RWPE1 (cell line): ENCODE results near the gene PNRC2.

Source experiments
- CTCF ChIA-PET: fragments of 350-600 bp; sonication (Branson Sonifier 250); formaldehyde crosslinking; extraction: SDS; loops from one replicate; lab custom pipeline; 2021; lab: Yijun Ruan, JAX
- POLR2A ChIA-PET: fragments of 400-600 bp; formaldehyde crosslinking; extraction: SDS; loops from one replicate; lab custom pipeline; 2020; ENCODE audit warnings: antibody characterized with exemption; ENCODE audit not compliant: low non-redundant PET; lab: Yijun Ruan, JAX
- DNase-seq: peaks from one replicate; pipeline ENCODE4 v3.0.0; 2012; ENCODE audit warnings: low spot score
- H3K27ac ChIP-seq: fragments of 450-650 bp; 2 replicates; pipeline ENCODE4 v1.5.1; 2017
- TF ChIP-seq, protein P1 (sequence below): fragments of 450-650 bp; conservative IDR thresholded peaks from 2 replicates; pipeline ENCODE4 v1.5.1; 2017; ENCODE audit warnings: low read depth, mild to moderate bottlenecking

PNRC2 gene

DNA sequence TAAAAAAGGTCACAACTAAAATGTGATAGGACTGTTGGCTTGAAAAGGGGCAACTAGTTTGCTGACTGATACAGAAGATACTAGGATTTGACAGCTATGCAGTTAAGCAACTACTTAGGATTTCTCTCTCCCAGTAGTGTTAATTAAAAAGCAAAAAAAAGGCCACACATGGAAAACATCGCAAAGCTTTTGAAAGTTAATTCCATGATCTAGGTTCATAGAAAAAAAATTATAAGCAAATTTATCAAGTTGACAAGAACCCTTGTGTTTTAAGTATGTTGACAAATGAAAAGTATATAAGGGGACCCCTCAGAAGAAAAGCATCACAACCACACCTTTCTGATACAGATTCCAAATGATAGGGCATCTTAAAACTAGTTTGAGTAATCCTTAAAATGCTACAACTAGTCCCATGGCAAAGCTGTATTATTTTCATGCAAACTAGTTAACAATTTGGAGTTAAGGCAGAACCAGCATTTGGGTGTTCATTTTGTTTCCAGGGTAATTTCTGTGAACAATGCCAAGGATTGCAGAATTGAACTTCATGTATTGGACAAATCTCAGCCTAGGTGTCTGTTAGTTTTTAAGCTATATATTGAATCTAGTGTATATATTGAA is 4.1 kb downstream of the PNRC2 start:
- no peak overlapping the region for H3K27ac ChIP-seq
- TF ChIP-seq, protein P1, sequence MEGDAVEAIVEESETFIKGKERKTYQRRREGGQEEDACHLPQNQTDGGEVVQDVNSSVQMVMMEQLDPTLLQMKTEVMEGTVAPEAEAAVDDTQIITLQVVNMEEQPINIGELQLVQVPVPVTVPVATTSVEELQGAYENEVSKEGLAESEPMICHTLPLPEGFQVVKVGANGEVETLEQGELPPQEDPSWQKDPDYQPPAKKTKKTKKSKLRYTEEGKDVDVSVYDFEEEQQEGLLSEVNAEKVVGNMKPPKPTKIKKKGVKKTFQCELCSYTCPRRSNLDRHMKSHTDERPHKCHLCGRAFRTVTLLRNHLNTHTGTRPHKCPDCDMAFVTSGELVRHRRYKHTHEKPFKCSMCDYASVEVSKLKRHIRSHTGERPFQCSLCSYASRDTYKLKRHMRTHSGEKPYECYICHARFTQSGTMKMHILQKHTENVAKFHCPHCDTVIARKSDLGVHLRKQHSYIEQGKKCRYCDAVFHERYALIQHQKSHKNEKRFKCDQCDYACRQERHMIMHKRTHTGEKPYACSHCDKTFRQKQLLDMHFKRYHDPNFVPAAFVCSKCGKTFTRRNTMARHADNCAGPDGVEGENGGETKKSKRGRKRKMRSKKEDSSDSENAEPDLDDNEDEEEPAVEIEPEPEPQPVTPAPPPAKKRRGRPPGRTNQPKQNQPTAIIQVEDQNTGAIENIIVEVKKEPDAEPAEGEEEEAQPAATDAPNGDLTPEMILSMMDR = no peak
- ChIA-PET POLR2A (no interaction called here), CTCF (interaction anchor here (0.6 to 1.2 kb wide), 2 partner anchors 12 to 78 kb away, joined by 4 to 6 read pairs; no protein-coding TSS in a partner anchor)
- DNase-seq = no peak

DNA sequence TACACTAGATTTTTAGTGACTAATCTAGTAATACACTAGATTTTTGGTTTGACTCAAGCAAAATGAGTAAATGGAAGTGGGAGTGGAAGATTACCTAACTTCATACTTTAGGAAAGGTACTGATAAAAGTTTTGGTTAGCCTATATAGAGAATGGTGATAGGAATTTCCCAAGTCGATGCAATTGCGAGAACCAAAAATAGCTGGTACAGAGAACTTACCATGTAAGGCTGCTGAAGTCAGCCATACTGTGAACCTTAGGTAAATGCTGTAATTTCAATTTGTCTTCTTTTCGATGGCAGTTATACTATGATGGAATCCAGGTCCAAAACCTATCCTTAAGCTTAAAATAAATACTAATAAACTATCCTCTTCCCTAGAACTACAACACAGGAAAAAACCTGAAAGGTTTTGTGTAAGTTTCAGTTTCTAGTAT is 4.6 kb downstream of the PNRC2 start:
- CTCF ChIA-PET = interaction anchor here (1.2 kb wide), 1 partner anchor 12 kb away, joined by 4 read pairs; no protein-coding TSS in a partner anchor
- H3K27ac ChIP-seq = no peak overlapping the region
- POLR2A ChIA-PET = no interaction called here
- TF ChIP-seq, protein P1 = no peak
- DNase-seq = no peak

DNA sequence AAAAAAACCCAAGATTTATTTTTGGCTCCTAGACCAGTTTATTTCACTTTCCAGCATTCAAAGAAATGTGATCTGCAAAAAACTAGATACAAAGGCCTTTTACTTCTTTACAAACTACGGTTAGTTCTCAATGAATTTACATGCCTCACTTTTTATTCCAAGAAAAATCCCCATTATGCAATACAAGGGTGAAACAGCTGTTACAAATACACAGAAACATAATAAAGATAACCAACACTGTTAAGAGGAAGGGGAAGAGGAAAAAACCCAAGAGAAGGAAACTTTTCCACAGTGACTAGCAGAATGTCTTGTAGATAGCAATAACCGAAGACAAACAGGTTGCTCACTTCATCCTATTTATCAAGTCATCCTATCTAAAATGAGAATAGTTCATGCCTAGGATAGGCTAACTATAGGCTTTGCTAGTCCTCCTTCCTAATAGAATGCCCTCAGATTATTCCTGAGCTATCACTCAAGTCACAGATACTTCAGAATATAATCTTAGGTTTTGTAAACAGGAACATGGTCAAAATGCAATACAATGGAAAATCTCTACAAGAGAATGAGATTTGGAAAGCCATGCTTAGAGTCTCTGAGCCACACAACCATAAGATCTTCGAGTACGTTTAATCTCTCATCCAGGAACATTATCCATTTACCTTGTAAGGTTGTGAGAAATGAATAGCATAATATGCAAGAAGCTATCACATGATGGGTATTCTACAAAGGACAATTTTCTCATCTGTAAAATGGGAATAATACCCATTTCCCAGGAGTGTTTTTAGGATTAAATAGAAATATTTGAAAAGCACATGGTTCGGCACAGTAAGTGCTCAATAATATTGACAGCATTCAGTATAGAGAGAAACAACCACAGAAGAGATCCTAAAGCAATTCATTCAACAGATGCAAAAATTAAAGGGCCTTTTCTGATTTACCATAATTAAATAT is 5.4 kb downstream of the PNRC2 start:
- ChIA-PET CTCF (interaction anchor here (1.2 kb wide), 1 partner anchor 11 kb away, joined by 4 read pairs; no protein-coding TSS in a partner anchor), POLR2A (no interaction called here)
- DNase-seq = no peak
- TF ChIP-seq, protein P1 = no peak
- no peak overlapping the region for H3K27ac ChIP-seq

DNA sequence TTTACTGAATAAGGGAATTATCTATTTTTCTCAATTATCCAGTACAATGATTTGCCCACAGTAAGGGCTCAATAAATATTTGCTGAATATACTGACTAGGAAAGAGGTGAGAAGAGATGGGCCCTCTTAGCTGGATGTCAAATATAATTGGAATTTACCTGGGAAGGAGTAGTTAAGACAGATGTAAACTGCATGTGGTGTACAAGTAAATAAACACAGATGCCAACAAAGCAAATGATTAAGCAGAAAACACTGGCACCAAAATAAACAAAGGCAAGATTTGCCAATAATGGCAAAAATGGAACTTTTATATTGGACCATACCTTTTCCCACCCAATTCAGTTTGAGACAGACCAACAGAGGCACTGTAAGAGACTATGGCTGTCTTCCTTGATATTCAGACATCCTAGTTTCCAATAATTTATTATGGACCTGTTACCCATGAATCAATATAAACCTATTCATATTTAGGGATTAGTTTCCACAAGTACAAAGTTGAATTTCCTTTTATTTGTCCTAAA is 7.4 kb downstream of the PNRC2 start:
- DNase-seq = no peak
- H3K27ac ChIP-seq = no peak overlapping the region
- TF ChIP-seq, protein P1 = no peak
- CTCF ChIA-PET = interaction anchor here (0.6 to 0.7 kb wide), 2 partner anchors 177 to 448 kb away, joined by 4 to 5 read pairs; no protein-coding TSS in a partner anchor
- POLR2A ChIA-PET = no interaction called here

DNA sequence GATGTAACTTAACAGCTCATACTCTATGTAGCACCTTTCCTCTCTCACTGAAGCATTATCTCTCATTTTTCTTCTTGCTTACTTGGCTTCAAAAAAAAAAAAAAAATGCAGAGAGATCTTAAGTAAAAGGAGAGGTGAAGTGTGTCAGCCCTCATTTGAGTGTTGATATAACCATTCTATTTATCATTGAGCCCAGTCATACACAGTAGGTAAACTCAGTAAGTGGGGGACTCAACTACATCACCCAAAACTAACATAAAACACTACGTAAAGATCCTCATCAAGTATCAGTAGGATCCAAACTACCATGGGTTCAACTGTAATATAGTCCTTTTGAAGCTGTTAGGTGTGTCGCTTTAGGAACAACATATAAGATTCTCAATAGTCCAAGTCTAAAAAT is 8.2 kb downstream of the PNRC2 start:
- TF ChIP-seq, protein P1 = no peak
- ChIA-PET CTCF (interaction anchor here (0.6 to 0.9 kb wide), 3 partner anchors 133 to 447 kb away, joined by 3 to 5 read pairs (median 4); no protein-coding TSS in a partner anchor), POLR2A (no interaction called here)
- no peak overlapping the region for H3K27ac ChIP-seq
- no peak for DNase-seq
